ENCODE measurements around the gene ENO4. TPM values are rescaled to one million over a fixed set of nuclear protein-coding genes. Genes with fewer than 3 reads are reported as not detected.

Gene ENO4, protein sequence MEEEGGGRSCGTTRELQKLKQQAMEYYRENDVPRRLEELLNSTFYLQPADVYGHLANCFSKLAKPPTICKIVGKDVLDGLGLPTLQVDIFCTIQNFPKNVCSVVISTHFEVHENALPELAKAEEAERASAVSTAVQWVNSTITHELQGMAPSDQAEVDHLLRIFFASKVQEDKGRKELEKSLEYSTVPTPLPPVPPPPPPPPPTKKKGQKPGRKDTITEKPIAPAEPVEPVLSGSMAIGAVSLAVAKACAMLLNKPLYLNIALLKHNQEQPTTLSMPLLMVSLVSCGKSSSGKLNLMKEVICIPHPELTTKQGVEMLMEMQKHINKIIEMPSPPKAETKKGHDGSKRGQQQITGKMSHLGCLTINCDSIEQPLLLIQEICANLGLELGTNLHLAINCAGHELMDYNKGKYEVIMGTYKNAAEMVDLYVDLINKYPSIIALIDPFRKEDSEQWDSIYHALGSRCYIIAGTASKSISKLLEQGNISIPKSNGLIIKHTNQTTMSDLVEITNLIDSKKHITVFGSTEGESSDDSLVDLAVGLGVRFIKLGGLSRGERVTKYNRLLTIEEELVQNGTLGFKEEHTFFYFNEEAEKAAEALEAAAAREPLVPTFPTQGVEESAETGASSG
- 0.19 and 0.26 TPM in 2 replicates for total RNA-seq

DNA sequence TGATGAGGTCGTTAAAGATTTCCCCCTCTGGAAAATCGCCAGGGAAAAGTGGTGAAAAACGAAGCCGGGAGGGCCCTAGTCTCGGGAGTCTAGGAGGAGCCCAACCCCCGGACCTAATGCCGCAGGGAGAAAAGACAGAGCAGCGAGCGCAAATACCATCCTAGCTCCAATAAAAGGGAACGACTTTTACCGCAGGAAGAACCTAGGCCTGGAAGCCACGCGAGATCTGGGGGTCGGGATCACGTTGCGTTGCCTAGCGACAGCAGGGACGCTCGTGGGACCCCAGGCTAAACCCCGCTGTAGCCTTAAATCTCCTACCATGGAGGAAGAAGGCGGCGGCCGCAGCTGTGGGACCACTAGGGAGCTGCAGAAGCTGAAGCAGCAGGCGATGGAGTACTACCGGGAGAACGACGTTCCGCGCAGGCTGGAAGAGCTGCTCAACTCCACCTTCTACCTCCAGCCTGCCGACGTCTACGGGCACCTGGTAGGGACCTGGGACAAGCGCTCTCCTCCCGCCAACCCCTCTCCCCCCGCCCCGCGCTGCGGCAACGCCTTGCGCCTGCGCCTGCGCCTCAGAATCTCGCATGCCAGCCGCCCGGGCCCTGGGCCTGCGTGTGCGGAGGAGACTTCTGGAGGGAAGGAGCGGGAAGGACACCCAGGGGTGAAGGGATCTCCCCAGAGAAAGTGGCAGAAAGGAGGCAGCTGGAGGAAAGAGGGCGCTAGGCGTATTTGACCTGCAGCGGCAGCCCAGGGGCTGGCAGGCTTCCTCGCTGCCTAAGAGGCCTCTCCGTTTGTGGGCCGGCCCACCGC, at the start of gene ENO4:
Gene ENO4 (plus strand): TSS at position 252 of the 810 bp plus-strand sequence. CDS start 68 bp downstream, at position 320.

Other genes with a start within 250 kb of the ENO4 start
- gene PNLIPRP2, start 228.5 kb upstream of the ENO4 start, total RNA-seq = not detected in 2 replicates
- gene HSPA12A, start 106.9 kb upstream of the ENO4 start, total RNA-seq = 2.0 and 5.9 TPM in 2 replicates
- 1.2 and 2.1 TPM in 2 replicates for gene SHTN1, start 155.7 kb downstream of the ENO4 start, total RNA-seq

Data from aortic smooth muscle cell (primary cell).